Loucy (cell line): ENCODE results near the gene ECT2L.

Source experiments
- H2AFZ ChIP-seq: fragments of 200-600 bp; sonication (generic); 2 replicates; pipeline ENCODE4 v1.6.0; 2016; ENCODE audit warnings: antibody characterized with exemption, mild to moderate bottlenecking, low read length, moderate library complexity
- H3F3A ChIP-seq: fragments of 200-600 bp; 2 replicates; pipeline ENCODE4 v1.6.0; 2016; ENCODE audit warnings: antibody characterized with exemption, low read depth, mild to moderate bottlenecking
- H3K27me3 ChIP-seq: fragments of 200-600 bp; sonication (generic); 2 replicates; pipeline ENCODE4 v1.6.1; 2014; ENCODE audit warnings: low read length, mild to moderate bottlenecking; ENCODE audit not compliant: insufficient read depth, poor library complexity, severe bottlenecking
- H3K36me3 ChIP-seq: fragments of 200-600 bp; sonication (generic); 2 replicates; pipeline ENCODE4 v1.6.1; 2016; ENCODE audit warnings: low read length; ENCODE audit not compliant: insufficient read depth
- H3K4me1 ChIP-seq: fragments of 200-600 bp; sonication (generic); 2 replicates; pipeline ENCODE4 v1.5.1; 2014; ENCODE audit warnings: low read length, mild to moderate bottlenecking; ENCODE audit not compliant: insufficient read depth, poor library complexity, severe bottlenecking
- H3K4me2 ChIP-seq: fragments of 200-600 bp; sonication (generic); 2 replicates; pipeline ENCODE4 v1.6.0; 2014; ENCODE audit warnings: antibody characterized with exemption, low read length, low read depth, mild to moderate bottlenecking; ENCODE audit not compliant: poor library complexity, severe bottlenecking
- H3K4me3 ChIP-seq: fragments of 200-600 bp; sonication (generic); 2 replicates; pipeline ENCODE4 v1.5.1; 2014; ENCODE audit warnings: low read length, mild to moderate bottlenecking, mixed read lengths; ENCODE audit not compliant: poor library complexity, severe bottlenecking
- H3K79me2 ChIP-seq: fragments of 200-600 bp; sonication (generic); 2 replicates; pipeline ENCODE4 v1.6.1; 2014; ENCODE audit warnings: low read length; ENCODE audit not compliant: insufficient read depth
- H3K9ac ChIP-seq: fragments of 200-600 bp; sonication (generic); 2 replicates; pipeline ENCODE4 v1.6.0; 2014; ENCODE audit warnings: mild to moderate bottlenecking, low read depth, low read length, moderate library complexity; ENCODE audit not compliant: poor library complexity, severe bottlenecking
- H3K9me2 ChIP-seq: fragments of 200-600 bp; sonication (generic); replicated peaks from 2 replicates; pipeline ENCODE4 v1.6.1; 2016; ENCODE audit warnings: low read depth, low read length, mixed read lengths
- H3K9me3 ChIP-seq: fragments of 200-600 bp; sonication (generic); 2 replicates; pipeline ENCODE4 v1.6.1; 2014; ENCODE audit warnings: mild to moderate bottlenecking, antibody characterized with exemption, low read length, low read depth; ENCODE audit not compliant: insufficient read depth
- H4K20me1 ChIP-seq: fragments of 200-600 bp; sonication (generic); 2 replicates; pipeline ENCODE4 v1.6.0; 2014; ENCODE audit warnings: antibody characterized with exemption, low read length, mild to moderate bottlenecking; ENCODE audit not compliant: insufficient read depth, poor library complexity, severe bottlenecking
- EZH2phosphoT487 ChIP-seq: fragments of 200-600 bp; IDR thresholded peaks from 2 replicates; pipeline ENCODE4 v1.6.1; 2018; ENCODE audit warnings: antibody characterized with exemption, mild to moderate bottlenecking, moderate library complexity, borderline replicate concordance
- TF ChIP-seq, protein P1 (sequence below): fragments of 200-600 bp; sonication (generic); conservative IDR thresholded peaks from 2 replicates; pipeline ENCODE4 v1.5.1; 2014; ENCODE audit warnings: mild to moderate bottlenecking, antibody characterized with exemption, low read length

ECT2L gene

DNA sequence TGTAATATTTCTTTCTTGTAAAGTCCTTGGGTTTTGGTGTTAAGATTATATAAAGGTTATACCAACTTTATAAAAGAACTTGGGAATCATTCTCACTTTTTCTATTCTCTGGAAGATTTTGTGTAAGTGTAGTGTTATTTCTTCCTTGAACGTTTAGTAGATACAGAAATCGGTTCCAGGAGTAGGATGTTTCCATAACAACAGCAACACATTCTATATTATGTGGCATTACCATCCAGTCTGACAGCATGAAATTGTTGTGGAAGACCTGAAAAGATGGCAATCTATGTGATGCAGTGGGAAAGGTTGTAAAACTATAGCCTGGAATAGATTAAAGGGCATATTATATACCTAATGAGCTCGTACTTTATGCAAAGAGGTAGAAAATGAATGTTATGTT lies 13.8 kb downstream of the ECT2L start:
- Histone ChIP-seq H3K9ac (no peak overlapping the region), H3K4me1 (no peaks in the 10 kb centered on the region), H3K9me2 (no peaks in the 10 kb centered on the region), H3K36me3 (no peaks in the 10 kb centered on the region), H3K9me3 (no peaks in the 10 kb centered on the region), H3K27me3 (no peaks in the 10 kb centered on the region), H2AFZ (no peak overlapping the region), H3F3A (no peaks in the 10 kb centered on the region), H4K20me1 (no peaks in the 10 kb centered on the region), H3K4me2 (no peak overlapping the region), H3K4me3 (no peak overlapping the region), H3K79me2 (no peaks in the 10 kb centered on the region)
- no peak for TF ChIP-seq EZH2phosphoT487
- TF ChIP-seq, protein P1, sequence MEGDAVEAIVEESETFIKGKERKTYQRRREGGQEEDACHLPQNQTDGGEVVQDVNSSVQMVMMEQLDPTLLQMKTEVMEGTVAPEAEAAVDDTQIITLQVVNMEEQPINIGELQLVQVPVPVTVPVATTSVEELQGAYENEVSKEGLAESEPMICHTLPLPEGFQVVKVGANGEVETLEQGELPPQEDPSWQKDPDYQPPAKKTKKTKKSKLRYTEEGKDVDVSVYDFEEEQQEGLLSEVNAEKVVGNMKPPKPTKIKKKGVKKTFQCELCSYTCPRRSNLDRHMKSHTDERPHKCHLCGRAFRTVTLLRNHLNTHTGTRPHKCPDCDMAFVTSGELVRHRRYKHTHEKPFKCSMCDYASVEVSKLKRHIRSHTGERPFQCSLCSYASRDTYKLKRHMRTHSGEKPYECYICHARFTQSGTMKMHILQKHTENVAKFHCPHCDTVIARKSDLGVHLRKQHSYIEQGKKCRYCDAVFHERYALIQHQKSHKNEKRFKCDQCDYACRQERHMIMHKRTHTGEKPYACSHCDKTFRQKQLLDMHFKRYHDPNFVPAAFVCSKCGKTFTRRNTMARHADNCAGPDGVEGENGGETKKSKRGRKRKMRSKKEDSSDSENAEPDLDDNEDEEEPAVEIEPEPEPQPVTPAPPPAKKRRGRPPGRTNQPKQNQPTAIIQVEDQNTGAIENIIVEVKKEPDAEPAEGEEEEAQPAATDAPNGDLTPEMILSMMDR: no peak

DNA sequence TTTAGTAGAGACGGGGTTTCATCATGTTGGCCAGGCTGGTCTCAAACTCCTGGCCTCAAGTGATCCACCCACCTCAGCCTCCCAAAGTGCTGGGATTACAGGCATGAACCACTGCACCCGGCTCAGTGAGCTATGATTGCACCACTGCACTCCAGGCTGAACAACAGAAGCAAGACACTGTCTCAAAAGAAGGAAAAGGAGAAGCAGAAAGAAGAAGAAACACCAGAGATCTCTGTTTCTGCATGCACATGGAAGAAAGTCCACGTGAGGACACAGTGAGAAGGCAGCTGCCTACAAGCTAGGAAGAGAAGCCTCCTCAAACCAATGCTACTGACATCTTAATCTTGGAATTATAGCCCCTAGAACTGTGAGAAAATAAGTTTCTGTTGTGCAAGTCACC lies 16.0 kb downstream of the ECT2L start:
- no peaks in the 10 kb centered on the region for H3K4me1 ChIP-seq

DNA sequence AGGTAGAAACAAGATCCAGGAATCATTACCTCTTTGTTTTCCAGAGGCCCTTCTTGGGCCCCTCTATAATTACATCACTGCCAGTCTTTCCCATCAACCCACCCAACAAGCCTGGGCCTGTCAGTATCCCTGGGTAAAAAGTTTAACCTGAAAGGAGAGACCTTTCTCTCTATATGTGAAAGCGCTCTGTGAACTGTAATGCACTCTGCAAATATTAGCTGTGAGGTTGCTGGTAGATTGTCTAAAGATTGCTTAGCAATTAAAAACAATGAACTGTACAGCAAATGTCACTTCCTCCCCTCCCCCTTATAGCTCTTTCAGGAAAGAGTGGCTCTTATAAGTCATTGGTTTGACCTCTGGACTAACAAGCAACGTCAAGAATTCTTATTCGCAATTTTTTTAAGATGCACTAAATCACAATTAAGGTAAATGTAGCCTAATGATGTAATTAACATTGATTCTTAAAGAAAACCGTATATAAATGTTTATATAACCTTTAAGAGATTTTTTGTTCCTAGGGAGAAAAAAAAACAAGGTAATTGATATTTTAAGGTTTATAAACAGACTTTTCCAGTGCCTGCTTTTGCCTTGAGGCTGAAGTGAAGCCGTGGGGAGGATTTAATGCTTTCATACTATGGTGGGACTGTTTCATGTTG lies 18.4 kb downstream of the ECT2L start:
- H3K9ac ChIP-seq: no peak overlapping the region
- H4K20me1 ChIP-seq: no peaks in the 10 kb centered on the region
- H3K9me2 ChIP-seq: no peaks in the 10 kb centered on the region
- no peaks in the 10 kb centered on the region for H3F3A ChIP-seq
- no peaks in the 10 kb centered on the region for H3K36me3 ChIP-seq
- no peaks in the 10 kb centered on the region for H3K79me2 ChIP-seq
- H2AFZ ChIP-seq: peak overlapping the region; percentile 44; the same call in 1 of the 2 replicates
- no peaks in the 10 kb centered on the region for H3K27me3 ChIP-seq
- no peaks in the 10 kb centered on the region for H3K9me3 ChIP-seq
- H3K4me2 ChIP-seq: no peak overlapping the region
- H3K4me1 ChIP-seq: no peaks in the 10 kb centered on the region
- no peak for TF ChIP-seq EZH2phosphoT487
- TF ChIP-seq, protein P1: no peak
- H3K4me3 ChIP-seq: no peak overlapping the region

More for the DNA sequence above, 16.0 kb downstream of the ECT2L start:
- TF ChIP-seq, protein P1: no peak
- no peak for TF ChIP-seq EZH2phosphoT487
- H4K20me1 ChIP-seq: no peaks in the 10 kb centered on the region
- H3K4me2 ChIP-seq: no peak overlapping the region
- no peaks in the 10 kb centered on the region for H3K36me3 ChIP-seq
- no peak overlapping the region for H3K9ac ChIP-seq
- no peaks in the 10 kb centered on the region for H3K9me2 ChIP-seq
- H3K27me3 ChIP-seq: no peaks in the 10 kb centered on the region
- no peaks in the 10 kb centered on the region for H3K9me3 ChIP-seq
- no peak overlapping the region for H3K4me3 ChIP-seq
- no peaks in the 10 kb centered on the region for H3K79me2 ChIP-seq
- H3F3A ChIP-seq: no peaks in the 10 kb centered on the region
- no peak overlapping the region for H2AFZ ChIP-seq
